GM19328 (cell line): Measurements from ENCODE around the gene AAMP.

Experiments used
- ATAC-seq: cut with Tn5 transposase; IDR thresholded peaks from one replicate; pipeline ENCODE4 v1.9.1; 2021; ENCODE audit warnings: mild to moderate bottlenecking, moderate library complexity; ENCODE audit not compliant: unreplicated experiment

Gene AAMP

DNA sequence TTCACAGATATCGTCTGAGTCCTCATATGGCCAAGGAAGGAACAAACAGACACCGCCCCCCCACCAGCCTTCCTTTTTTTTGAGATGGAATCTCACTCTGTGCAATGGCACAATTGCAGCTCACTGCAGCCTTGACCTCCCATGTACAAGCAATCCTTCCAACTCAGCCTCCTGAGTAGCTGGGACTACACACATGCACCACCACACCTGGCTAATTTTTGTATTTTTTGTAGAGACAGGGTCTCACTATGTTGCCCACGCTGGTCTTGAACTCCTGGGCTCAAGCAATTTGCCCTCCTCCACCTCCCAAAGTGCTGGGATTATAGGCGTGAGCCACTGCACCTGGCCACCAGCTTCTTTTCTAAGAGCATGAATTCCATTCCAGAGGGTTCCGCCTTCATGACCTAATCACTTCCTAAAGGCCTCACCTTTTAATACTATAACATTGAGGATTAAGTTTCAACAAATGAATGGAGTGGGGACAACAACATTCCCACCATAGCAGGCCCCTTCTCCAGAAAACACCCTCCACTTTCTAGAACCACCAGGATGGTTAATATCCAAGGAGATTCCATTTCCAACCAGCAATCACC, 24.6 kb upstream of the AAMP start:
- ATAC-seq, result no peak

DNA sequence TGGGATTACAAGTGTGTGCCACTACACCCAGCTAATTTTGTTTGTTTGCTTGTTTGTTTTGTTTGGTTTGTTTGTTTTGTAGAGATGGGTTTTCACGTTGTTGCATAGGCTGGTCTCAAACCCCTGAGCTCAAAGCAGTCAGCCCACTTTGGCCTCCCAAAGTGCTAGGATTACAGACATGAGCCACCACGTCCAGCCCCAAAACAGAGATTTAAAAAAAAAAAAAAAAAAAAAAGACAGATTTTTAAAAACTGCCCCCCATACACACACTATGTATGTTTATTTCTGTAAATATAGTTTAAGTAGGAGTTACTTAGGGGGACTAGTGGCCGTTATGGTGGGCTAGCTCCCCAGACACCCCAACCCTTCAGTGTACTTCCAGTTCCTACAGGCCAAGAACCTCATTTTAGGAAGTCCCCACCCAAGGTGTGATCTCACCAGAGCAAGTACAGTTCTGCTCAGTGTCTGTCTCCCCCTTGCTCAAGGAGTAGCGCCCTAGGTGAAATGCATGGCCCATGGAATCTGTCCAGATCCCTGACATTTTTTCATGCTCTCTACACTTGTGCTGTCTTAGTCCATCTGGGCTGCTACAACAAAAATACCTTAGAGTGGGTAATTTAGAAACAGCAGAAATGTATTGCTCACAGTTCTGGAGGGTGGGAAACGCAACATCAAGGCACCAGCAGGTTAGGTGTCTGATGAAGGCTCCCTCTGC, 23.9 kb upstream of the AAMP start:
- ATAC-seq, result no peak

DNA sequence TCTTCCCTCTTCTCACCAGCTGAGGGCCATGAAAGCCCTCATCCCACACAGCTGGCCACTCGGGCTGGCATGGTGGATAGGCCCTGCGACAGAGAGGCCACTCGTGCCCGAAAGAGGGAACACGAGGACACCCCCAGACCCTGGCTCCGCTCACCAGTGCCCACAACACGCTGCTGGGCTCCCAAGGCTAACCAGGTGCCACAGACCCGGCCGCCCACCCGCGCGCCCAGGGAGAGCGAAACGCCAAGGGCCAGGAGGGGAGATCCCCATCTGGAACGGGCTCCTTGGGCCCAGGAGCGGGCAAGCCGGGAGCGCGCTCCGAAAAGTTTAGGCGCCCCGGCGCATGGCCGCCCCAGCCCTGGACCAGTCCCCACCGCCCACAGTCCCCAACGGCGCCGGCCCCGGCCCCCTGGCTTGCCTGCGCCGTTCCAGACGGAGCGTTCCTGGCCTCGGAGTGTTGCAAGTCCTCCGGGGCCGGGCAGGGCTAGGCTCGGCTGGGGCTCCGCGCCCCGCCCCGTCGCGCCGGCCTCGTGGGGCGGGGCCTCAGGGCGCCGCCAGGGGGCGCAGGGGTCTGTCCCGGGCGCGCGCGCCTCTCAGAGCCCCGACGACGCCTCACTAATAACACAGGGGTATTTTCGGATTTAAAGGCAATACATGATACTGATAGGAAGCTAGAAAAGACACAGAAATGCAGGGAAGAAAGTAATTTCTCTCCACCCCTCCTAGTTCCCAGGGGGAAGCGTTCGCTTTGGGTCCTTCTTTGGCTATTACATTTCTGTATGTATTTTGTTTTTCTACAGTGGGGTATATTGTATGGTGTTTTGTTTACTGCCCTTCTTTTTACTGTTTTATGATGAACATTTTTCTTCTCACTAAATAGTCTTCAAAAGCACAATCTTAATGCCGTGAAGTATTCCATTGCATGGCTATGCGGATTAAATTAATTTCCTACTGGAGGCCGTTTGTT, 22.4 kb upstream of the AAMP start, which contains the start of gene TMBIM1:
Gene TMBIM1, minus strand, starts transcription at position 456 of the 967 bp plus-strand sequence. CDS start 10,362 bp downstream, outside the sequence.
- peak; percentile 69 for ATAC-seq

DNA sequence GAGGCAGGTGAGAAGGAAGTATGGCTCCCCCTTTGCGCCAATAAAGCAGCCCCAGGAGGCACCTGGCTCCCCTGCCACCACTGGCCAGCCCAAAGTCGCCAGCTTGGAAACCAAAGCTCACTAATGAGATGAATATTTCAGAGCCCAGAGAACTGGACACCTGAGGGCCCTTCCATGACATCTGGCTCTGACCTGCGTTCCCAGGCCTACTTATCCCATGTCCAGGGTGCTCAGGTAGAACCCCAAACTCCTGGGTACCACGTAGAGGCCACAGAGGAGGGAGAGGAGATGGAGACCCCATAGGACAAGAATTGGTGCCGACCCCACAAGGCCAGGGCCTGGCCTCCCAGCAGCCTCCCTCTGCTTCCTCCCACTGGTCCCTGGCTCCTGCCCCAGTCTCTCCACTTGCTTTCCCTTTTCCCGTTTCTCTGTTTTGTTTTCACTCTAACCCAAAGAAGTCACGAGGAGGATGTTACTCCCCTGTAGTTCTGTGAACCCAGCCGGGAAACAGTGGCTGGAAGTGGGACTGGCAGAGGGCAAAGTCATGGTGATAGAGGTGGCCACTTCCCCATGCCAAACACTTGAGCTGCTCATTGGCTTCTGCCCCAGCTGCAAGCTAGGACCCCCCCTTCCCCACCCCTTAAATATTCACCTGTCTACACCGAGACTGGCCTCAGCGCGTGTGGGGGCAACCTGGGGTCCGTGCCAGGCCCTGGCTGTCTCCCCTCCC, 21.5 kb upstream of the AAMP start:
- no peak for ATAC-seq

DNA sequence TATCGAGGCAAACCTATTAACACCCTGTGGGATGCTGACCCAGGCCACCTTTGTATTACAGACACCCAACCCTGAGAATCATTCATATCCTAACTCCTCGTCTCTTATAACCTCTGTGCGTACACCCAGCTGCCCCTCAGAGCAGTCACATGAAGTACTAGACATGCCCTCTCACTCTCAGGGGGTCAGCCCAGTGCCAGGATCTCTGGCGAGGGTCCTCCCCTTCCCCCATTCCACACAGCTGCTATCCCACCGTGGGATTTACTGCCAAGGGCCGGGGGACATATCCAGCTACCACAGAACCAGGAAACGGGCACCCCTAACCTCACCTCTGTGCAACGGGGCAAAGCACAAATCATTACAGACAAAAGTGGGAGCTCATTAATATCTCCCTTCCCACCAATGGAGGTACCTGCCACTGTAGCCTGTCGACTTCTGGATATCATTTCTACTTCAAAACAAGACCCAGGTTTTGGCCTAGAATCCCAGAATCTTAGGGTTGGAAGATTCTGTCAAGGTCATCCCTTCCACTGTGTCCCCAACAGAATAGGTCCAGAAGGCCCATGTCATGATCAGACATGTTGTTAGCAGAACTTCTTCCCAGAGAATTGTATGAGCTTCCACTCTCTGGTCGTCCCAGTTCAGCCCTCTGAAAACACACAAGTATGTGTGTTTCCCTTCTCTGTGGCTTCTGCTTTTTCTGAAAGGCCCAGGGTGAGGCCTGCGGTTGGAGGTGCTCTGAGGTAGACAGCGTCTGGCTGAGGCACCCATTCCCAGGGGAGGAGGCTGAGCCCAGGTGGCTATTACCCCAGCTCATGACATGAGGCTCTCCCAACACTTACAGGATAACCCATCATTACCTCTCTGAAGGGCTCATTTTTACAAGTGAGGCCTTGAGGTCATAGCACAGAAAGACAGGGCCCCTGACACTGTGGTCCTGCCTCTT, 20.7 kb upstream of the AAMP start:
- ATAC-seq, result peak; percentile 38

DNA sequence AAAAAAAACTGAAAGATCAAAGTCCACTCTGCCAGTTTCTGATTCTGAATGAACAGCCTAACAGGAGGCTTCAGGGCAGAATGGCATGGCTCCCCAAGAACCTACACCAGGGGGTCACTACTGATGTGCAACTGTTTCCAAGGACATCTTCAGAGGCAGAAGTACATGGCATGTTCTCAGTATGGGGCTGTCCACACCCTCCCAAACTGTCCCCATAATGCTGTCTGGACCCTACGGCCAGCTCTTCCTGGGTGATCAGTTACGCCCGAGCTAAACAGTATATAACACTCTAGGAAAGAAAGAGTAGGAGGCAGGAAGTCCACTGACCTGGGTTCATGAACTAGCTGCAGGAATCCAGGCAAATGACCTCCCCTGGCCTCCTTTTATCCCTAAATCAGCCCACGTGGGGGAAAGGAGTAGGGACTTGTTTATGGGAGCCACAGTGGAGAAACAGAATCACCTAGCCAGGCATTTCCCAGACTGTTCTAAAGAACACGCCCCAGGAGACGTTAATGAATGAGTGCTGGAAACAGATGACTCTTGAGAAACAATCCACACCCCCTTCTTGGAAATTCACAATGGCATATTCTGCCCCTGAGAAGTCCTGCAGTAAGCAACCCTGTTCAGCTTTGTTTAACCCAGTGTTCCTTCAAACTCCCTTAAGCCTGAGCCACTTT, 19.8 kb upstream of the AAMP start:
- no peak for ATAC-seq

DNA sequence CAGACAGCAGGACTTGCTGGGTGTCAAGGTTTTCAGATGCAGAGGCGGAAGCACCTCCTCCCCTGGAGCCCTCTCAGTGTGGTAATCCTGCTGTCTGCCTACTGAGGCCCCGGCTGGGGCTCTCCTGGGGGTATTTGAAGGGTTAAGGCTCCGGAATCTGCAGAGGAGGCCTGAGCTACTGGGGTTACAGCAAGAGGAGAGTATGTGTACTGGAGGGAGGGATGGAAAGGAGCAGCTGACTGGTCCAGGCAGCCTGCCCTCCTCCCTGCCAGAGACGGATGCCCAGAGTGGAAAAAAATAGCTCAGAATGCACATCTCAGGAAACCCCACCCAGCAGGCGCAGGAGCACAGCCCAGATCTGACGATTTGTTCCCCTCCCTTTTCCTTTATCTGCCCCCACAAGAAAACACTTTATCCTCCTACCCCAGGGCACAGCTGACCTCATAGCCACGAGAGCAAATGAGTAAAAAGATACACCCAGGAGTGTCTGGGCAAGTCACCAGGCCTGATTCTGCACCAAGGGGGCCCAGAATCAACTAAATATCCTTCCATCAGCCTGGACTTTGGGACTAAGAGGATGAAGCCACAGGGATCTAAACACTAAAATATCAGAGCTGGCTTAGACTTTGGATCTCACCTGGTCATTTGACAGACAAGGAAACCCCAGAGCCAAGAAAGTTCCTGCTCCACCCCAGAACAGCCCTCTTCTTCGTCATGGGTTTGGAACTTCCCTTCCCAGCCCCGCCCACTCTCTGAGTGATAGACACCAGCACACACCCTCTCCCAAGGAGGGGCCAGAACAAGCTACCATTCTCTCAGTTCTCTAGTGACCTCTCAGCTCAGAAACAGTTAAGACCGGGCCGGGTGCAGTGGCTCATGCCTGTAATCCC, 16.9 kb upstream of the AAMP start:
- ATAC-seq, result peak; percentile 53

DNA sequence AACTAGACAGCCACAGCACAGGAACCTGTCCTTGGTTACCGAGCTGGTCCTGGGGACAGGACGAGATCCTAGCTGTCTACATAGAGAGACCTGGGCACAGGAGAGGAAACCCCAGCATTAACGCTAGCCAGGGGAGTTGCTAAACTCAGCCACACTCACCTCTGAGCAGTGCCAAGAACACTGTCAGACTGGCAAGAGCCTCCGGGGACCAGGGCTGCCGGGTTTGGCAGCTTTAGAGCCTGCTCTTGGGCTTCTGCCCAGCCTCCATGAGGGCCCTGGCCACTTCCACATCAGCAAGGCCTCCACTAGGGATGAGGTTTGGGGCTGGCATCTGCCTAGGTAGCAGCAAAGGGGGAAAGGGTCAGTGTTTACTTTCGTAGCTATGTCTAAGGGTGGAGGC, 15.7 kb upstream of the AAMP start:
- ATAC-seq, result no peak

DNA sequence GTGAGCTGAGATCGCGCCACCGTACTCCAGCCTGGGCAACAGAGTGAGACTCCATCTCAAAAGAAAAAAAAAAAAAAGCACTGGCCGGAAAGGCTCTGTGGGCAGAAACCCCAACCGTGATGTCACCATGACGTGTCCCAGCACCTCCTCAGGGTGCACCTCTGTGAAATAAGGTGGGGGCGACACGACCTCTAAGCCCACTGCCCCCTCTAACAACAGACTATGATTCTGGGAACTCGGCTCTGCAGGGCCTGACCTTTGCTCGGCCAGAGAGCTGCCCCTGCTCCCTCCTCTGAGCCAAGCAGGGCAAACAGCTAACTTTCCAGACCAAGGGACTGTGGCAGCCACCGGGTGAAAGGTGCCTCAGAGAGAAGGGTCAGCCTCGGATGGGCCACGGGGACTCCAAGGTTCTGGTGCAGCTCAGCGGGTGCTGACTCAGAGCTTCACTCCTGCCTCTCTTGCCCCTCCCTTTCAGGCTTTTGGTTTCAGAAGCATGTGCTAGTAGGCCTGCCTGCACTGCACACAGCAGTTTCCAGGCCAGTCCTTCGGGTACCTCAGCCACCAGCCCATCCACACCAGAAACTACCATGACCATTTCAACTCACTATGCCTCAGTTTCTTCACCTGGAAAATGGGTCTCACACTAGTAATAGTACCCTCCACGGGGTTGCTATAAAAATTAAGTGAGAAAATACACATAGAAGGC, 14.3 kb upstream of the AAMP start:
- ATAC-seq, result peak; percentile 36

DNA sequence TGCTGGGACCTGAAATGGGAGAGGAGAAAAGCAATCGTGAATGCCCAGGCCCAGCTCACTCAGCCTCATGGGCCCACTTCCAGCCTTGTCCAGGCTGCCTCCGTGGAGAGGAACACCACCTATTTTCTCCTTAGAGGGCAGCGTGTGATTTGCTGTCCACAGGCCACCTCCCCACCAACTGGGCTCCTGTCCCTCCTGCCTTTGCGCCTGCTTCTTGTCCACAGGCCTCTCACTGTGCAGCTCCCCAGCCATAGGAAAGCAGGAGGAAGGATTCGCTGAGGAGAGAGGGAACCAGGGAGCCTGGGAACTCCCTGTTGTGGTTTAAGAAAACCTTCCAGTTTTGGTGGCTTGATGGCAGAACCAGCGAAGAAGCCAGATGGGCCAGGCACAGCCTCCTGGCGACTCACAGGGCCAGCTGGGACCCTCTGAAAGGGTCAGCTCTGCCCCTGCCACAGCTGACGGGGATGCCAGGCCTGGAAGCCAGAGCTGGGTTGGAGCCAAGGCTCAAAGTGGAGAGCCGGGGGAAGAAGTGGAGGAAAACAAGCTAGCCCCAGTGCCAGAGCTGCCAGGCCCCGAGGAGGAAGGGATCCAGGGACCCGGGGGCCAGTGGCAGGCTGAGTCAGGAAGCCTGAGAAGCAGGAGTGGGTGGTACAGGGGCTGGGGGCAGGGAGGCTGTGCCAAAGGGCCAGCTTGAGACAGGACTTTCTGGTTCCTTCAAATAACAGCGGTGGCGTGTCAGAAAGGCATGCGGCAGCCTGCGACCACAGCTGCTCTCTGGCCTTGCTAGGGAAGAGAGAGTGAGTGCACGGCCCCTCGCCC, 12.4 kb upstream of the AAMP start:
- ATAC-seq, result no peak

DNA sequence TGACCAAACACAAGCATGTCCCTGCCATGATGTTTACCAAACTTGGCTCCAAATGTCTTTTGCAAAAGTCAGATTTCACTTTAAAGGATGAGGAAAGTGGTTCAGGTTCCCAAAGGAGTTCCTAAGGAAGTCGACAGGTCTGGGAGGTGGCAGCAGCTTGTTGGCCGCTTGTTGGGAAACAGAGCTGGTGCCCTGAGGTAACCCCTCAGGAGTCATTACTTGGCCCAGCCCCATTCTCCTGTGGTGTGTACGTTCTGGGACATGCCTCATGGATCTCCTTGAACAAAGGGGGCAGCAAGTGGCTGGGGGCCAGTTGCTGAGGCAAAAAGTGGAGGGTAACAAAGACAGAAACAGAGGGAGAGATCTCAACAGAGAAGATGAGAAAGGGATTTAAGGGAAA, 11.5 kb upstream of the AAMP start:
- no peak for ATAC-seq

DNA sequence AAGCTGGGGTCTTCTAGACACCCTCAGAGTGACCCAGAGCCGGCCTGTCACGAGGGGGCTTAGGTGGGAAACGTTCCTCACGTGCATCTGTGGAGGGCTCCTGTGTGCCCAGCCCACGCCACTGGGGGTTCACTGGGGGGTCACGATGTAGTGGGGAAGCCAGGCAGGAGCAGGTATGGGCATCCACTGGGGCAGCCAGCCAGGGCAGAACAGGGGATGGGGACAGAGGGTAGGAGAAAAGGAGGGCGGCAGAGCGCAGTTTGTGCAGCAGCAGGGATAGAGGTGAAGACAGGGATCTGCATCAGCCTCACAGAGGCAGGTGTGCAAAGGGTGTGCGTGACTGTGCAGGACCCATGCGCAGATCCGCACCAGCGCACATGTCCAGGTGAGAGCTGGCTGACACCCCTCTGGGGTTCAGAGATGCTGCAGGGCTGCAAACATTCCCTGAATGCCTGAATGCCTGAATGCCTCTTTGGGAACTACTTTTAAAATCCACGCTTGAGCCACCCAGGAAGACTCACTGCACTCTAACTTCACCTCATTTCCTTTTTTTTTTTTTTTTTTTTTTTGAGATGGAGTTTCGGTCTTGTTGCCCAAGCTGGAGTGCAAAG, 10.4 kb upstream of the AAMP start:
- ATAC-seq, result no peak

DNA sequence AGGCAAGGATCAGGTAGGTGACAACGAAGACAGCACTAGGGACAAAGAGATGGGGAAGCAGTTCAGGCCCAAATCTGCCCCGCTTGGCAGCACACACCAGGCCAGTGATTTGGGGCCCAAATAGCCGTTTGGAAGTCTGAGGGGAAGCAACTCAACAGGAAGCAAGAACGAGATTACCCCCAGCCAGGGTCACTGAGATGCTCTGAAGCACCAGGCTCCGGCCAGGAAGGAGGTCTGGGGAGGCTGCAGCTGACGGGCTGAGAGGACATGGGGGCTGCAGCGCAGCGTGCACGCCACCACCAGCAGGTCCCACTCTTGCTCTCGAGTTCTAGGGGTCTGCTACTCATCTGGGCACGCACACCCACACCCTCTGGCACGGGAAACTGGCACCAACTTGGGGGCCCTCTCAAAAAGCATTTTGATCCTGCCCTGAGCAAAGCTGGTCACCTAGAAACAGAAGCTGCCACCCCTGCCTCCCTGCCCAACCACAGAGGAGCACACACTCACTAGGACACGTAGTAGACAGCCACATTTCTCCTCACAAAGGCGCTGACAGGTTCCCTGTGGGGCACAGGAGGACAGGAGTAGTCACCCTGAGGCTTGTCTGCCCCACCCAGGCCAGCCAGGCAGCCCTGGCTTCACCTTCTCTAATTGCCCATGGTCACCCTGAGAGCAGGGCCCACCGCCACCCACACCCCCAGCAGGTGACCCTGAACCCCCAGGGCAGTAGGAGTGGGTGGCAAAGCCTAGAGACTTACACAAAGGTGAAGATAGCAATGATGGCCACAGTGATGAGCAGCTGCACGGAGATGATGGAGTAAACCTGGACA, 8.8 kb upstream of the AAMP start:
- ATAC-seq, result no peak

DNA sequence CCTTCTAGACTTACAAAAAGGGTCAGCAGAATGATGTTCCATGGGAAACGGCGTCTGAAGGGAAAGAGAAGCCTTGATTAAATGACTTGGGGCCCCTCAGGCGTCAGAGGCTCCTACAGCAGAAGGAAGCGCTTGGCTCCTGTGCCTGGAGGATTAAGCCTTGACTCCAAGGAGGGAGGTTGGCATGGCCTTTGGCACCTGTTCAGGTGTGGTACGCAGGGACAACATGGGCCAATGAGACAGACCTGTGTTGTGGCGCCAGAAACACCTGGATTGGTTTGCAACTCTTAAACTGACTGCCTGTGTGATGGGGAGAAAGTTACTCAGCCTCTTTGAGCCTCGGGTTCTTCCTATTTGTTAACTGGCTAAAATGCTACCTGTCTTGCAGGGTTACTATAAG, 8.0 kb upstream of the AAMP start:
- ATAC-seq, result no peak

DNA sequence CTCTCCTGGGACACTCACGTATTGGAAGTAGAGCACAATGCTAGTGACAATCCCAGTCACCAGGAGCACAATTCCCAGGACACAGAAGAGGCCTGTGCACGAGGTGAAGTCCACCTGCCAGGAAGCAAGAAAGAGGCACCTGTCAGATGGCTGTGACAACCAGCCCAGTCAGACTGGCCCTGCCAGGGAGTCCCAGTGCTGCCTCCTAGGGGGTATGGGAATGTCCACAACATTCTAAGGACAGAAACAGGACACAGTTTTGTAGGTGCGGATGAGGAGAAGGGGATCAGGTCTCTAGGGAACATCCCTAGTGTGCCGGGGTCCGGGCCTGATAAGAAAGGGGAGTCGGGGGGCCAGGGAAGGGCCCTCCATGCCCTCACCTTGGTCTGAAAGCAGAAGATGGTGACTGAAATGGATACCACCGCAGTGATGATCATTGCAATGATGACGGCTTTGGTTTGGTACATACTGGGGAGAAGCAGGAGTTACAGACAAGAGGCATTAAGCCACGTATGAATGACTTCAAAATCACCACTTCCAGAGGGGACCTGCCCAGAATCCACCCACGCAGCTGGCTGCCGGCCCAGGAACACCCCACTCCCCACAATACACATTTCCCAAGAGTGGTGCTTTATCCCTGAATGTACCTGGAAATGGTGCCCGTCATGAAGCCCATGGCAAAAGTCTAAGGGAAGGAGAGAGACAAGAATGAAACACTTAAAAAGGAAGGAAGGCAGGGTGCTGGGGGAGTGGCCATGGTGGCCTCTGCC, 7.2 kb upstream of the AAMP start:
- no peak for ATAC-seq
